ENCODE data around the gene SLC8A1.

Gene SLC8A1

GRCh38 chr2:40386177-40386576 lies 65.7 kb downstream of the SLC8A1 start:
- no peak for DNase-seq (ENCODE audit: low read depth)

GRCh38 chr2:40384714-40385113 lies 67.2 kb downstream of the SLC8A1 start:
- DNase-seq (ENCODE audit: low read depth), result no peak

- no peak for DNase-seq (ENCODE audit: low read depth)
These were observed 67.7 kb downstream of the SLC8A1 start for GRCh38 chr2:40384233-40384632.

DNA sequence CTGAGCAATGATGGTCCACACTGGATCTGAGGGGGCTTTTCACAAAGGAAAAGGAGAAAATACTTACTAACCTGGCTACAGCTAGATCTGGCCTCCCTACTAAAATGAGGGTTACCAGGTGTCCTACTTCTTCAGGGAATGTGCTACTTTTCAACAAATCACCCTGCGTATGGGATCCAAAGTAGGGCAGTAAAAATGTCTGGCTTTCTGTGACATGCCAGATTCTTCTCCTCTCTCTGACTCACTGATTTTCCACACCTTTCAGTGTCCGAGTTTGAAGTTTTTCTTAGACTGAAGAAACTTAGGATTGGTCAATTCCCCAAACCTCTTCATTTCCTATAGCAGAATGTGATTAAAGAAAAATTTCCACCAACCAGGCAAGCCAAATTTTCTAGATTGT lies 71.2 kb downstream of the SLC8A1 start:
- no peak for DNase-seq (ENCODE audit: low read depth)

DNA sequence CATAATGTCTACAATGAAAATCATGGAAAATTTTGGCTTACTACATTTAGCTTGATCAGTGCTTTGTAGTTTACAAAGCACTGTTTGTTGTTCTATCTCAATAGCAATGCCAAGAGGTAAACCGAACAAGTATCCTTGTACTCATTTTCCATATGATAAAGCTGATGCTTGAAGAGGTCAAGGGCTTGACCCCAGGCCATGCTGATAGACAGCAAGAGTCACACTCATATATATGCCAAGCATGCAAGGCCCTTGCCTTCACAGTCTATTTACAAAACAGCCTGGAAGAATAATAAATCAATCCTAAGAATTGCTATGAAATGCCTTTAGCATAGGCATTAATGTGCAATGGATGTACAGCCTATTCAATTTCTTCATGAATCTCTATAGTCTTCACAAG lies 71.8 kb downstream of the SLC8A1 start:
- DNase-seq (ENCODE audit: low read depth), result no peak

GRCh38 chr2:40374543-40375240 lies 77.2 kb downstream of the SLC8A1 start:
- no peak for DNase-seq (ENCODE audit: low read depth)

- no peak for DNase-seq (ENCODE audit: low read depth)
These were observed 78.8 kb downstream of the SLC8A1 start for GRCh38 chr2:40373111-40373510.

DNA sequence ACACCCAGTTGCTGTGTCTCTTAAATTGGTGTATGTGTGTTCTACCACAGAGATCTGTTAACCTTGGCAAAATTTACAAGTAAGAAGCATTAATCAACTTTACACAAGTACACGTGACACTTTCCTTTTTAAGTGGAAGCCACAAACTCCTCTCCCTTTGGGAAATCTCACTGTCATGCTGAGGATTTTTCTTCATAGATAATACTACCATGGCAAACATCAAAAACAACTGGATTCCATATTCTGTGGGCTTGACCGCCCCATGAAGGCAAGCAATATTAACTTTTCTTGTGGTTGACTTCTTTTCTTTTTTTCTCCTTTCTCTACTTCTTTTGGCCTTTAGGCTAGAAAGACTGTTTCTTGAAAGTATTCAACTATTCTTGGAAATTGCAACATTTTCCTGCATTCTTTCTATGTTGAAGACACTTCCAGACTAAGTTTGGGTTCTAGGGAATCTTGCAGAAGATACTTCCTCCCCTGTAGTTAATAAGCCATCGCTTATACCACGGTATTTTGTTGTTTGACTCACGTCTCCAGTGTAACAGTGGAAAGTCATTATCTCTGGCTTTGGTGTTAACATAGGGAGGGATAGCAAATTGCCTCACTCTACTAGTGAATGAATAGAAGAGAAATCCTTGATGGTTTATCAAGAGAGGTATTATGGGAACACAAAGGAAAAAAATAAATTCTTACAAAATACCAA lies 79.5 kb downstream of the SLC8A1 start:
- no peak for DNase-seq (ENCODE audit: low read depth)

- DNase-seq (ENCODE audit: low read depth), result no peak
These were observed 80.2 kb downstream of the SLC8A1 start for GRCh38 chr2:40371525-40372282.

GRCh38 chr2:40370007-40370395 lies 81.9 kb downstream of the SLC8A1 start:
- no peak for DNase-seq (ENCODE audit: low read depth)

DNA sequence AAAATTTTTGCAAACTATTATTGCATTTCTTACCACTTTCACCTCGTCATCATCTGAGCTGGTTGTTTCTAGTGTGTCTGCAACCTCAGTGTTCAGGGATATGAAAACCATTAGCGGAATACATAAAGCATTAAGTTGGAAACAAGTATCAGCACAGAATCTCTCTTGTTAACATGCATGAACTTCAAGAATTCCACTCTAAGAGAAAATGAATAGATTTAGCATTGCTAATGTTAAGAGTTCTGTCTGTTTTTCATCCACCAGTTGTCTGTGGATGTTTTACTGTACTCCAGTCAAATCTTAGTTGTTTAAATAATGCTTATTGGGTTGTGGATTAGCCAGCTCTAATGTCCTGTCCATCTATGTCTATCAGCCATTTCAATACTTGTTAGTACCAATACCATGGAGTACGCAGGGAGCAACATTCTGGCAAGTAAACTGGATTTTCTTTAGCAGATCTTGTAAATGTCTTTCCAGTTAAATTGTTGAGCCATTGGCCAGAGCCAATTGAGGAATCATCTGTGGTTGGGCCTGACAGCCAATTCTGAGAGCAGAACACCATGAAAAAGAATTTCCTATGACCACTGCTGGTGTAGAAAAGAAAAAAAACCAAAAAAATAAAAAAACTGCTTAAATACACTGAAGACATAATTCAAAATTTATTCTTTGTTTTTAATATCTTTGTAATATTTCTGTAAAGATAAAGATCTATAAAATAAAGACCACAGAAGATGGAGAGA lies 82.5 kb downstream of the SLC8A1 start:
- no peak for DNase-seq (ENCODE audit: low read depth)

- no peak for DNase-seq (ENCODE audit: low read depth)
These were observed 84.2 kb downstream of the SLC8A1 start for GRCh38 chr2:40367652-40368051.

DNA sequence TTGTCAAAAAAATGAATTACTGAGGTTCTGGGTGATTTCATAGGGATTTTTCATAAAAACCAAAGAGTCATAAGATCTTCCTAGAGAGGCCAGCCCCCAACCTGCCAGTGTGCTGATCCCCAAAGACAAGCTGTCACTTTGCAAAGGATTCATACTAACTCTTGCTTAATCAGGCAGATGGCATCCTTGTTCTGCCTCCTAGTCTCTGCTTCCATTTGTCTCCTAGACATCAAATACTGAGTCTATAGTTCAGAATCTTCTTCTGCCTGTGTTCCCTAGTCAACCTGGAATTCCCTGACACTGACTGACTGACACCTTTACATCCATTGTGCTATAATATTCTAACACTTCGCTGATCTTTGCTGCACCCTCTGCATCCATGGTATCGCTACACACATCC lies 84.9 kb downstream of the SLC8A1 start:
- no peak for DNase-seq (ENCODE audit: low read depth)

DNA sequence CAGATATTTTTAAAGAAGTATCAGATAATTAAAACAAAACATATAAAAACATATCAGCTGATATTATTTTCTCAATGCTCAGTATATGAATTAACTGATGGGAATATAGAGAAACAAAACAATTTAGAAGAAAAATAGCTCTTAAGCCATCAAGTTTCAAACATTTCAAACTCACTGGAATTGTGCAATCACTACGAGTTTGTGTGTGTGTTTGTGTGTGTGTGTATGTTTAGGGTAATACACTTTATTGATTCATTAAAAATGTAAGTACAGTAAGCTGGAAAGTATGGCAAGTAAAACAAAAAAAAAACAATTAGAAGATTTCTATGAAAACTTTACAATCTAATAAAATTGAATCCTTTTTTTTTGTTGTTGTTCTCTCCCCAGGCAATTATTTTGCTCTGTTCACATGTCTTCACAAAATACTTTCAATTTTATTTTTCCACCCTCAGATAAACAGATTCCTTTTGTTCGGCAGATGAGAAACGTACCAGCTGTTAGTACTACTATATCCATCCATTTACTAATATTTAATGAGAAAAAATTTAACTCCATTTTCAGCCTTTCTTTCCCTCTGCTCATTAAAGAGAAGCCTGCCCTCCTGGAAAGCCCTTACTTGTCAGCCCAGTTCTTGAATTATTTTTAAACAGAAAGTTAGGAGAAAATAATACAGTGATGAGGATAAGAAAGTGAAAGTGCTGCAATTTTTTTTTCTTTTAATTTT lies 87.6 kb downstream of the SLC8A1 start:
- DNase-seq (ENCODE audit: low read depth), result no peak

- no peak for DNase-seq (ENCODE audit: low read depth)
These were observed 88.3 kb downstream of the SLC8A1 start for GRCh38 chr2:40363631-40364030.

DNA sequence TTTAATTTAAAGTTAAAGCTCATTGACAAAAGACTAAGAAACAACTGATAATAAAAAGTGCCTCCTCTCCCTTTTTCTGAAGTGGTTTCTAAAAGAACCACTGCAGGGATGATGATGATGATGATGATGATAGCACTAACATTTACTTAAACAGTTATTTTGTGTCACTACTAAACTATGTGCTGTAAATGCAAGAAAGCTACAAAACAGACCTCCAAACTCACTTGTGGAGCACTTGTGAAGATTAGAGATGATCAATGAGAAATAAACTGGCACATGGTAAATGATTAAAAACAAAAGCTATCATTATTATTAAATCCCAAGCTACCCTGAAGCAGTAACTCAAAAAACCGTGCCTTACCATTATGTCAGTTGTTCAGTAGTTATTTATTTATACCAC lies 88.7 kb downstream of the SLC8A1 start:
- DNase-seq (ENCODE audit: low read depth), result no peak

- DNase-seq (ENCODE audit: low read depth), result no peak
These were observed 90.4 kb downstream of the SLC8A1 start for GRCh38 chr2:40361478-40361877.

GRCh38 chr2:40360652-40361051 lies 91.2 kb downstream of the SLC8A1 start:
- DNase-seq (ENCODE audit: low read depth), result no peak

DNA sequence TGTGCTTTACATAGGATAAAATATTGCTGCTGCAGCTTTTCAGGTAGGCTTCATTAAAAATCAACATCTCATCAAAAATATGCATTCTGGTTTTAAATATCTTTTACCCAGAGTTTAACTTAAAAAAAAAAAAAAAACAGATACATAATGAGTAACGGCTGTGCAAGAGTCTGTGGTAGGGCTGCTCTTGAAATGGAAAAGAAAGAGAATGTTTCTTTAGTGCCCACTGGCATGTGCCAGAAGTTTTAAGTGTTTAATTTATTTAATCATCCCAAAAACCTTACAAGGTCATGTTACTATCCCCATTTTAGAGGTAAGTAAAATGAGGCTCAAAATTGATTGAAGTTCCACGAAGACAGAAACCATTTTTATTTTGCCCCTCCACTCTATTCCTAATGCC lies 92.1 kb downstream of the SLC8A1 start:
- no peak for DNase-seq (ENCODE audit: low read depth)

- DNase-seq (ENCODE audit: low read depth), result no peak
These were observed 93.1 kb downstream of the SLC8A1 start for GRCh38 chr2:40358783-40359182.

DNA sequence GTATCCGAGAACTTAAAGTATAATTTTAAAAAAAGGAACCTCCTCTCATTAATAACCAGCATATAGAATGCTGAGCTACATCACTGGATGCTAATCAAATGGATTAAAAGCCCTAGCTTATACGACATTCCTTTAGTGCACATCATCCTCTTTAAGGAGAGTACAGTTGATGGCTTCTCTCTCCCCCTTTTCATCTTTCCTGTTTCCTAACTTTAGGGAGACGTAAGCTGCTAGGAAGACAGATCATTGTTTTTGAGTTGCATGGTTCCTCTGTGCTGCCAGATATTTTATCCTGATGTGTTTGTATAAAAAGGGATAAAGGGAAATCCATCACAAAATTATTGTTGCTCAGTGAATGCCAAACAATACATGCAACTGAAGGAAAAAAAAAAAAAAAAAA lies 94.2 kb downstream of the SLC8A1 start:
- no peak for DNase-seq (ENCODE audit: low read depth)

- no peak for DNase-seq (ENCODE audit: low read depth)
These were observed 96.4 kb downstream of the SLC8A1 start for GRCh38 chr2:40355451-40355850.
